ENCODE data around the gene SMG9. TPM values are rescaled to one million over a fixed set of nuclear protein-coding genes. Genes with fewer than 3 reads are reported as not detected.

SMG9 gene
- 10 to 100 TPM; 34.7 to 38.2 TPM for total RNA-seq
- polyA plus RNA-seq (2013, experiment 1 of 2) = 25.3 TPM
- 32.5 TPM for polyA plus RNA-seq (2013, experiment 2 of 2)
- 20.0 to 73.9 (median 38.4) reads per million in 172 experiments for total RNA-seq

GRCh38 chr19:43754503-43755255, at the start of gene SMG9:
SMG9 (minus strand) TSS chr19:43754962; CDS start chr19:43750741, 4,221 bp downstream.
- Histone ChIP-seq H3K9me3 (ENCODE audit: control insufficient read depth in 1 of 2, insufficient read depth in 1 of 2, low read length in 2 of 2) (no peaks in the 10 kb centered on the region), H3K27ac (ENCODE audit: low read depth in 1 of 2, low read length in 2 of 2) (peak within 1 kb of the TSS; percentile 97 to 99), H3K4me3 (ENCODE audit: low read length) (peak within 1 kb of the TSS; percentile 95), H3K27me3 (ENCODE audit: control insufficient read depth in 1 of 2, insufficient read depth in 2 of 2, low read length in 2 of 2) (no peaks in the 10 kb centered on the region), H3K4me1 (ENCODE audit: insufficient read depth, low read length) (peaks cover 42% of the 10 kb centered on the region), H3K36me3 (ENCODE audit: insufficient read depth, low read length) (peaks cover 21% of the 10 kb centered on the region)
- DNase-seq (peak; percentile 96 to 100 (median 98)), ATAC-seq (ENCODE audit: poor library complexity) (peak; percentile 79)
- Mint-ChIP-seq H3K4me3 (peak within 1 kb of the TSS; percentile 98), H3K9me3 (no peaks in the 10 kb centered on the region), H3K4me1 (ENCODE audit: low read depth) (peaks cover 43% of the 10 kb centered on the region), H3K36me3 (ENCODE audit: low read depth) (peaks cover 41% of the 10 kb centered on the region), H3K27me3 (no peaks in the 10 kb centered on the region), H3K27ac (peak within 1 kb of the TSS; percentile 95)
- ChIA-PET CTCF (interaction anchor here (0.9 to 3.4 kb wide), 4 partner anchors 10 to 86 kb away, joined by 3 to 22 read pairs (median 6); no protein-coding TSS in a partner anchor), POLR2A (interaction anchor here (0.7 to 4.9 kb wide), 15 partner anchors 8 to 457 kb away, joined by 3 to 47 read pairs (median 5); partner anchors contain the start of genes IRGQ, KCNN4, ZNF227 and ZNF283)
- TF ChIP-seq CTCF (IDR thresholded peaks at IDR 0.05) = no peak
- intact Hi-C loops (cut with DNase I, micrococcal nuclease) = loop anchor here (1.0 to 10.0 kb wide), 4 partner anchors 12 to 290 kb away; partner anchors contain the start of genes LYPD3 (in 1 of the 2), ZNF45 (in 1 of the 2) and ZNF575 (in 1 of the 2)

- no peak overlapping the region for H3K27ac Mint-ChIP-seq
- H3K36me3 ChIP-seq (ENCODE audit: insufficient read depth, low read length) = no peaks in the 10 kb centered on the region
- DNase-seq (no peak), ATAC-seq (ENCODE audit: poor library complexity) (no peak)
- H3K4me1 Mint-ChIP-seq (ENCODE audit: low read depth) = no peaks in the 10 kb centered on the region
- no peak overlapping the region for H3K4me3 Mint-ChIP-seq
- ChIA-PET POLR2A (no interaction called here), CTCF (no interaction called here)
- no peaks in the 10 kb centered on the region for H3K9me3 ChIP-seq (ENCODE audit: control insufficient read depth in 1 of 2, insufficient read depth in 1 of 2, low read length in 2 of 2)
- no peaks in the 10 kb centered on the region for H3K4me1 ChIP-seq (ENCODE audit: insufficient read depth, low read length)
- H3K27me3 Mint-ChIP-seq = peaks cover 27% of the 10 kb centered on the region
- intact Hi-C loops (cut with DNase I, micrococcal nuclease) = loop anchor here in 1 of 2 experiments (10.0 kb wide), 1 partner anchor 370 kb away; no protein-coding TSS in a partner anchor
- TF ChIP-seq CTCF (IDR thresholded peaks at IDR 0.05) = no peak
- no peaks in the 10 kb centered on the region for H3K27me3 ChIP-seq (ENCODE audit: control insufficient read depth in 1 of 2, insufficient read depth in 2 of 2, low read length in 2 of 2)
- no peak overlapping the region for H3K4me3 ChIP-seq (ENCODE audit: low read length)
- no peaks in the 10 kb centered on the region for H3K9me3 Mint-ChIP-seq
- no peak overlapping the region for H3K27ac ChIP-seq (ENCODE audit: low read depth in 1 of 2, low read length in 2 of 2)
- no peaks in the 10 kb centered on the region for H3K36me3 Mint-ChIP-seq (ENCODE audit: low read depth)
These were observed 49.7 kb upstream of the SMG9 start for GRCh38 chr19:43804432-43804831.

GRCh38 chr19:43802216-43802951, 47.6 kb upstream of the SMG9 start, which contains the start of gene LYPD5:
LYPD5 (minus strand) TSS chr19:43802447; CDS start chr19:43802380, 67 bp downstream.
- ChIA-PET POLR2A (no interaction called here), CTCF (interaction anchor here (0.5 kb wide), 1 partner anchor 77 kb away, joined by 3 read pairs; no protein-coding TSS in a partner anchor)
- H3K36me3 Mint-ChIP-seq (ENCODE audit: low read depth) = no peaks in the 10 kb centered on the region
- Histone ChIP-seq H3K4me3 (ENCODE audit: low read length) (no peak within 1 kb of the TSS), H3K9me3 (ENCODE audit: control insufficient read depth in 1 of 2, insufficient read depth in 1 of 2, low read length in 2 of 2) (peaks cover 0 to 6% of the 10 kb centered on the region in 2 experiments), H3K4me1 (ENCODE audit: insufficient read depth, low read length) (peaks cover 13% of the 10 kb centered on the region), H3K27me3 (ENCODE audit: control insufficient read depth in 1 of 2, insufficient read depth in 2 of 2, low read length in 2 of 2) (no peaks in the 10 kb centered on the region), H3K27ac (ENCODE audit: low read depth in 1 of 2, low read length in 2 of 2) (no peak within 1 kb of the TSS), H3K36me3 (ENCODE audit: insufficient read depth, low read length) (no peaks in the 10 kb centered on the region)
- peaks cover 26% of the 10 kb centered on the region for H3K27me3 Mint-ChIP-seq
- H3K9me3 Mint-ChIP-seq = no peaks in the 10 kb centered on the region
- TF ChIP-seq CTCF (IDR thresholded peaks at IDR 0.05) = no peak
- intact Hi-C loops (cut with DNase I, micrococcal nuclease) = loop anchor here in 1 of 2 experiments (10.0 kb wide), 1 partner anchor 368 kb away; no protein-coding TSS in a partner anchor
- H3K4me3 Mint-ChIP-seq = no peak within 1 kb of the TSS
- peak within 1 kb of the TSS; percentile 2 for H3K27ac Mint-ChIP-seq
- DNase-seq (no peak), ATAC-seq (ENCODE audit: poor library complexity) (no peak)
- peaks cover 6% of the 10 kb centered on the region for H3K4me1 Mint-ChIP-seq (ENCODE audit: low read depth)

Measured in CD4-positive, alpha-beta T cell (primary cell).